ENCODE measurements around the gene EHD4. TPM values are rescaled to one million over a fixed set of nuclear protein-coding genes. Genes with fewer than 3 reads are reported as not detected.

The EHD4 gene
- polyA plus RNA-seq, 2 of the 4 experiments (the other 2 are of a cell fraction) = 8.2 to 9.0 TPM

- TF ChIP-seq CBX8 (IDR thresholded peaks at IDR 0.05) = no peak
- no peak for TF ChIP-seq FOXS1 (CRISPR knock-in tag; IDR thresholded peaks at IDR 0.05)
- no peak for TF ChIP-seq POLR2A (IDR thresholded peaks at IDR 0.05; ENCODE audit: low read length)
- no peak for TF ChIP-seq NPAS2 (CRISPR knock-in tag; IDR thresholded peaks at IDR 0.05; ENCODE audit: borderline replicate concordance)
- Histone ChIP-seq H3K4me1 (peaks cover 38% of the 10 kb centered on the region), H3K4me3 (no peak overlapping the region), H3K4me2 (peak overlapping the region; percentile 35; the same call in 1 of the 3 replicates), H3K27ac (peak overlapping the region in 1 of 2 experiments; percentile 67; a peak in 3 of 6 replicates), H3K9me3 (no peaks in the 10 kb centered on the region)
- ChIA-PET CTCF (interaction anchor here (1.0 to 1.1 kb wide), 2 partner anchors 33 to 144 kb away, joined by 3 to 5 read pairs; partner anchors contain the start of gene EHD4), POLR2A (interaction anchor here (1.0 kb wide), 1 partner anchor 9 kb away, joined by 4 read pairs; no protein-coding TSS in a partner anchor)
- ATAC-seq = no peak
- 90% methylated on average over 9 of the region's 9 CpGs for WGBS (ENCODE audit: missing lambda C conversion rate)
- FAIRE-seq = no peak
- DNase-seq (ENCODE audit: low read depth in 1 of 2, low spot score in 1 of 2) = no peak
Measured at GRCh38 chr15:41939986-41940385, 32.4 kb downstream of the EHD4 start.

GRCh38 chr15:41937568-41937923 lies 34.8 kb downstream of the EHD4 start:
- DNase-seq (ENCODE audit: low read depth in 1 of 2, low spot score in 1 of 2) = no peak
- Histone ChIP-seq H3K27ac (no peak overlapping the region), H3K9me3 (no peaks in the 10 kb centered on the region), H3K4me2 (no peak overlapping the region), H3K4me1 (peaks cover 45% of the 10 kb centered on the region), H3K4me3 (no peak overlapping the region)
- FAIRE-seq = no peak
- 97% methylated on average over 4 of the region's 4 CpGs for WGBS (ENCODE audit: missing lambda C conversion rate)
- POLR2A ChIA-PET = no interaction called here
- no peak for TF ChIP-seq HMGXB4 (CRISPR knock-in tag; IDR thresholded peaks at IDR 0.05; ENCODE audit: borderline replicate concordance)
- TF ChIP-seq EHF (CRISPR knock-in tag; IDR thresholded peaks at IDR 0.05) = no peak
- no peak for TF ChIP-seq POLR2AphosphoS2 (conservative IDR thresholded peaks at IDR 0.05; ENCODE audit: low read length)
- TF ChIP-seq PBX3 (IDR thresholded peaks at IDR 0.05) = no peak
- no peak for TF ChIP-seq FOXS1 (CRISPR knock-in tag; IDR thresholded peaks at IDR 0.05)
- TF ChIP-seq HOXA7 (CRISPR knock-in tag; IDR thresholded peaks at IDR 0.05) = no peak
- TF ChIP-seq JUN (IDR thresholded peaks at IDR 0.05) = no peak
- no peak for TF ChIP-seq JUNB (IDR thresholded peaks at IDR 0.05)
- TF ChIP-seq BHLHE40 (IDR thresholded peaks at IDR 0.05; ENCODE audit: low read depth, low read length) = no peak
- no peak for TF ChIP-seq CEBPB (IDR thresholded peaks at IDR 0.05)
- no peak for TF ChIP-seq HES2 (IDR thresholded peaks at IDR 0.05)
- TF ChIP-seq PHF8 (IDR thresholded peaks at IDR 0.05; ENCODE audit: borderline replicate concordance, low read depth) = no peak
- TF ChIP-seq MYC (IDR thresholded peaks at IDR 0.05; ENCODE audit: borderline replicate concordance, low read length) = no peak
- no peak for ATAC-seq
- CTCF ChIA-PET = no interaction called here

GRCh38 chr15:41936649-41937567 lies 35.4 kb downstream of the EHD4 start:
- Histone ChIP-seq H3K9me3 (no peaks in the 10 kb centered on the region), H3K4me1 (peaks cover 52% of the 10 kb centered on the region), H3K4me3 (no peak overlapping the region), H3K27ac (no peak overlapping the region), H3K4me2 (no peak overlapping the region)
- TF ChIP-seq ELK1 (IDR thresholded peaks at IDR 0.05; ENCODE audit: low read depth, low read length) (no peak), KDM1A (IDR thresholded peaks at IDR 0.05; ENCODE audit: low read depth) (no peak), FOXS1 (CRISPR knock-in tag; IDR thresholded peaks at IDR 0.05) (no peak), RFX5 (IDR thresholded peaks at IDR 0.05) (no peak), ZC3H11A (IDR thresholded peaks at IDR 0.05) (no peak), HOXB5 (CRISPR knock-in tag; IDR thresholded peaks at IDR 0.05) (no peak), CHD4 (IDR thresholded peaks at IDR 0.05; ENCODE audit: borderline replicate concordance) (no peak), RNF2 (IDR thresholded peaks at IDR 0.05; ENCODE audit: borderline replicate concordance, low read depth) (no peak), FOSL2 (IDR thresholded peaks at IDR 0.05) (no peak), FOSL2 (CRISPR knock-in tag; IDR thresholded peaks at IDR 0.05) (no peak)
- POLR2A ChIA-PET = interaction anchor here (0.6 kb wide), 1 partner anchor 42 kb away, joined by 4 read pairs; no protein-coding TSS in a partner anchor
- FAIRE-seq = no peak
- WGBS (ENCODE audit: missing lambda C conversion rate) = 87% methylated on average over 19 of the region's 19 CpGs
- DNase-seq (ENCODE audit: low read depth in 1 of 2, low spot score in 1 of 2) = no peak
- ATAC-seq = no peak
- CTCF ChIA-PET = interaction anchor here (1.2 to 2.1 kb wide), 2 partner anchors 35 to 201 kb away, joined by 5 read pairs; partner anchors contain the start of gene EHD4

Measured in A549 (cell line).